ENCODE results near the gene CCDC197.

Gene CCDC197

GRCh38 chr14:94043111-94043755, 46.1 kb downstream of the CCDC197 start:
- DNase-seq (ENCODE audit: low read depth in 2 of 2): no peak

GRCh38 chr14:94043756-94044475, 46.8 kb downstream of the CCDC197 start:
- DNase-seq (ENCODE audit: low read depth in 2 of 2): no peak

GRCh38 chr14:94044476-94045091, 47.5 kb downstream of the CCDC197 start:
- no peak for DNase-seq (ENCODE audit: low read depth in 2 of 2)

- no peak for DNase-seq (ENCODE audit: low read depth in 2 of 2)
Measured at GRCh38 chr14:94045101-94045500, 48.0 kb downstream of the CCDC197 start.

GRCh38 chr14:94045563-94046345, 48.7 kb downstream of the CCDC197 start:
- DNase-seq (ENCODE audit: low read depth in 2 of 2): no peak

GRCh38 chr14:94046696-94047250, 49.7 kb downstream of the CCDC197 start:
- DNase-seq (ENCODE audit: low read depth in 2 of 2): no peak

GRCh38 chr14:94047581-94047980, 50.5 kb downstream of the CCDC197 start:
- no peak for DNase-seq (ENCODE audit: low read depth in 2 of 2)

GRCh38 chr14:94048691-94049624, 51.9 kb downstream of the CCDC197 start:
- no peak for DNase-seq (ENCODE audit: low read depth in 2 of 2)

- no peak for DNase-seq (ENCODE audit: low read depth in 2 of 2)
Measured at GRCh38 chr14:94049625-94050023, 52.5 kb downstream of the CCDC197 start.

GRCh38 chr14:94050231-94050880, 53.3 kb downstream of the CCDC197 start:
- DNase-seq (ENCODE audit: low read depth in 2 of 2): no peak

- DNase-seq (ENCODE audit: low read depth in 2 of 2): no peak
Measured at GRCh38 chr14:94051115-94051514, 54.0 kb downstream of the CCDC197 start.

GRCh38 chr14:94051779-94052178, 54.7 kb downstream of the CCDC197 start:
- DNase-seq (ENCODE audit: low read depth in 2 of 2): no peak

- no peak for DNase-seq (ENCODE audit: low read depth in 2 of 2)
Measured at GRCh38 chr14:94052199-94052598, 55.1 kb downstream of the CCDC197 start.

- DNase-seq (ENCODE audit: low read depth in 2 of 2): no peak
Measured at GRCh38 chr14:94052662-94053061, 55.6 kb downstream of the CCDC197 start.

- no peak for DNase-seq (ENCODE audit: low read depth in 2 of 2)
Measured at GRCh38 chr14:94054401-94054800, 57.3 kb downstream of the CCDC197 start.

- no peak for DNase-seq (ENCODE audit: low read depth in 2 of 2)
Measured at GRCh38 chr14:94054936-94055335, 57.8 kb downstream of the CCDC197 start.

- DNase-seq (ENCODE audit: low read depth in 2 of 2): peak; percentile 8 to 23
Measured at GRCh38 chr14:94056579-94057308, 59.6 kb downstream of the CCDC197 start.

GRCh38 chr14:94058128-94058673, 61.1 kb downstream of the CCDC197 start:
- DNase-seq (ENCODE audit: low read depth in 2 of 2): no peak
